HCT116 (cell line): ENCODE results near the gene MICOS13.

Experiments used
- MAX ChIP-seq: IDR thresholded peaks from 2 replicates; pipeline ENCODE4 v1.6.1; 2012
- POLR2A ChIP-seq: IDR thresholded peaks from 2 replicates; pipeline ENCODE4 v1.7.0; 2011; ENCODE audit warnings: borderline replicate concordance; ENCODE audit not compliant: insufficient read depth, insufficient read length; ENCODE audit errors: extremely low read depth
- TF ChIP-seq, protein P1 (sequence below), 3 experiments: fragments of 200-600 bp in 1 of 3; sonication (generic) in 1 of 3; IDR thresholded peaks in 2 of 3; conservative IDR thresholded peaks in 1 of 3; 2 replicates each; pipeline ENCODE4 v1.5.1; 2012 to 2017; ENCODE audit warnings: low read depth in 2 of 3, low read length in 2 of 3, antibody characterized with exemption in 1 of 3, borderline replicate concordance in 1 of 3, control low read depth in 1 of 3, mild to moderate bottlenecking in 1 of 3, mixed read lengths in 1 of 3, mixed run types in 1 of 3, moderate library complexity in 1 of 3; ENCODE audit not compliant: insufficient read depth in 1 of 3
- TF ChIP-seq, protein P2 (sequence below): IDR thresholded peaks from 2 replicates; pipeline ENCODE4 v1.6.1; 2012; ENCODE audit warnings: low read depth

DNA sequence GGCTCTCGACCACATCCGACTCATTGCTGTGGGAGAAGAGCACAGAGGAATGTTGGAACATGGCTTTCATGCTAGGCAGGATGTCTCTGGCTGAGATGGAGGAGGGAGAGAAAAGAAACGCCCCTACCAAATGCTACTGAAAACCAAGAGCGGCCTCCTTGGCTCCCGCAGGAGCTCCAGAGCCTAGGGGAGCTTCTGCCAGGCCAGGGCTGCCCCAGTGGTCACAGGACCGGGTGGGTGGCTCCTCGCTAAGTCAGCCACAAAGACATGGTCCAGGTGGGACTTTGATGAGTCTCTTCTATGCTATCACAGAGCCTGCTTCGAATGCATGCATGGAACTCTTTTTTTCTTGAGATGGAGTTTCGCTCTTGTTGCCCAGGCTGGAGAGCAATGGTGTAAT, 32.9 kb upstream of the MICOS13 start:
- TF ChIP-seq, protein P1, sequence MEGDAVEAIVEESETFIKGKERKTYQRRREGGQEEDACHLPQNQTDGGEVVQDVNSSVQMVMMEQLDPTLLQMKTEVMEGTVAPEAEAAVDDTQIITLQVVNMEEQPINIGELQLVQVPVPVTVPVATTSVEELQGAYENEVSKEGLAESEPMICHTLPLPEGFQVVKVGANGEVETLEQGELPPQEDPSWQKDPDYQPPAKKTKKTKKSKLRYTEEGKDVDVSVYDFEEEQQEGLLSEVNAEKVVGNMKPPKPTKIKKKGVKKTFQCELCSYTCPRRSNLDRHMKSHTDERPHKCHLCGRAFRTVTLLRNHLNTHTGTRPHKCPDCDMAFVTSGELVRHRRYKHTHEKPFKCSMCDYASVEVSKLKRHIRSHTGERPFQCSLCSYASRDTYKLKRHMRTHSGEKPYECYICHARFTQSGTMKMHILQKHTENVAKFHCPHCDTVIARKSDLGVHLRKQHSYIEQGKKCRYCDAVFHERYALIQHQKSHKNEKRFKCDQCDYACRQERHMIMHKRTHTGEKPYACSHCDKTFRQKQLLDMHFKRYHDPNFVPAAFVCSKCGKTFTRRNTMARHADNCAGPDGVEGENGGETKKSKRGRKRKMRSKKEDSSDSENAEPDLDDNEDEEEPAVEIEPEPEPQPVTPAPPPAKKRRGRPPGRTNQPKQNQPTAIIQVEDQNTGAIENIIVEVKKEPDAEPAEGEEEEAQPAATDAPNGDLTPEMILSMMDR (IDR thresholded peaks at IDR 0.05 in 2 of 3, conservative IDR thresholded peaks at IDR 0.05 in 1 of 3; ENCODE audit: borderline replicate concordance in 1 of 3, insufficient read depth in 1 of 3, low read depth in 2 of 3, low read length in 2 of 3) = no peak
- TF ChIP-seq MAX (no peak), POLR2A (no peak)
- TF ChIP-seq, protein P2, sequence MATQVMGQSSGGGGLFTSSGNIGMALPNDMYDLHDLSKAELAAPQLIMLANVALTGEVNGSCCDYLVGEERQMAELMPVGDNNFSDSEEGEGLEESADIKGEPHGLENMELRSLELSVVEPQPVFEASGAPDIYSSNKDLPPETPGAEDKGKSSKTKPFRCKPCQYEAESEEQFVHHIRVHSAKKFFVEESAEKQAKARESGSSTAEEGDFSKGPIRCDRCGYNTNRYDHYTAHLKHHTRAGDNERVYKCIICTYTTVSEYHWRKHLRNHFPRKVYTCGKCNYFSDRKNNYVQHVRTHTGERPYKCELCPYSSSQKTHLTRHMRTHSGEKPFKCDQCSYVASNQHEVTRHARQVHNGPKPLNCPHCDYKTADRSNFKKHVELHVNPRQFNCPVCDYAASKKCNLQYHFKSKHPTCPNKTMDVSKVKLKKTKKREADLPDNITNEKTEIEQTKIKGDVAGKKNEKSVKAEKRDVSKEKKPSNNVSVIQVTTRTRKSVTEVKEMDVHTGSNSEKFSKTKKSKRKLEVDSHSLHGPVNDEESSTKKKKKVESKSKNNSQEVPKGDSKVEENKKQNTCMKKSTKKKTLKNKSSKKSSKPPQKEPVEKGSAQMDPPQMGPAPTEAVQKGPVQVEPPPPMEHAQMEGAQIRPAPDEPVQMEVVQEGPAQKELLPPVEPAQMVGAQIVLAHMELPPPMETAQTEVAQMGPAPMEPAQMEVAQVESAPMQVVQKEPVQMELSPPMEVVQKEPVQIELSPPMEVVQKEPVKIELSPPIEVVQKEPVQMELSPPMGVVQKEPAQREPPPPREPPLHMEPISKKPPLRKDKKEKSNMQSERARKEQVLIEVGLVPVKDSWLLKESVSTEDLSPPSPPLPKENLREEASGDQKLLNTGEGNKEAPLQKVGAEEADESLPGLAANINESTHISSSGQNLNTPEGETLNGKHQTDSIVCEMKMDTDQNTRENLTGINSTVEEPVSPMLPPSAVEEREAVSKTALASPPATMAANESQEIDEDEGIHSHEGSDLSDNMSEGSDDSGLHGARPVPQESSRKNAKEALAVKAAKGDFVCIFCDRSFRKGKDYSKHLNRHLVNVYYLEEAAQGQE = no peak
